ENCODE data around the gene CYB561A3.

The CYB561A3 gene

DNA sequence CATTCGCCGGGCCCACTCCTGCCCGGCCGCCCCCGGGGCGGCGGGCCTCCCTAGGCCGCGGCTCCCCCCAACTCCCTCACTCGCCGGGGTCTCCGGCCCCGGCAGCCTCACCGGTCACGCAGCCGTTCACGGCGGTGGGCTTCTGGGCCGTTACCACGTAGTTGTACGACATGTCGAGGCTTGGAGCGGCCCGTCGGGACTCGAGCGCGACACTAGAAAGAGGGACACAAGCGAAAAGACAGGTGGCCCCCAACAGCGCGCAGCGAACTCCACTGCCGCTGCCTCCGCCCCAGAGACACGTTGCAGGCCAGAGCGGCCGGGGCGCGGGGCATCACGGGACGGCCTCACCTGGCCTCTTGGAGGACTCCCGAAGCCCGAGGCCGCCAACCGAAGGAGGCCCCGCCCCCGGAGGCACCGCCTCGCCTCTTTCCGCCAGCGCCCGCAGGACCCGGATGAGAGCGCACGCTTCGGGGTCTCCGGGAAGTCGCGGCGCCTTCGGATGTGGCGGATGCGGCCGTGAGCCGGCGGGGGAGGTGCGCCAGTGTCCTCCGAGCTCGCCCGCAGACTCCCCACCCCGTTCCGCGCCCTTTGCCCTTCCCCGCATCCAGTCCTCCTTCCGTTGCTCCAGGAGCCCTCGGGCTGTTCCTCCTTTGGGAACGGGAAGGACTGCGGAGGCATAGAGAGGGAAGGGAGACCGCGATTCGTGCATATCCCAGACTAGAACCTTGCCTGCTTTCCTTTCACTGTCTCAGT is 28.7 kb downstream of the CYB561A3 start, which contains the start of the genes DDB1 and TKFC:
DDB1 (minus strand) TSS at position 309 of the 753 bp plus-strand sequence; CDS start at position 172, 137 bp downstream.
TKFC (plus strand) TSS at position 432 of the 753 bp plus-strand sequence. CDS start 1,501 bp downstream, outside the sequence.
- TF ChIP-seq, protein P1, sequence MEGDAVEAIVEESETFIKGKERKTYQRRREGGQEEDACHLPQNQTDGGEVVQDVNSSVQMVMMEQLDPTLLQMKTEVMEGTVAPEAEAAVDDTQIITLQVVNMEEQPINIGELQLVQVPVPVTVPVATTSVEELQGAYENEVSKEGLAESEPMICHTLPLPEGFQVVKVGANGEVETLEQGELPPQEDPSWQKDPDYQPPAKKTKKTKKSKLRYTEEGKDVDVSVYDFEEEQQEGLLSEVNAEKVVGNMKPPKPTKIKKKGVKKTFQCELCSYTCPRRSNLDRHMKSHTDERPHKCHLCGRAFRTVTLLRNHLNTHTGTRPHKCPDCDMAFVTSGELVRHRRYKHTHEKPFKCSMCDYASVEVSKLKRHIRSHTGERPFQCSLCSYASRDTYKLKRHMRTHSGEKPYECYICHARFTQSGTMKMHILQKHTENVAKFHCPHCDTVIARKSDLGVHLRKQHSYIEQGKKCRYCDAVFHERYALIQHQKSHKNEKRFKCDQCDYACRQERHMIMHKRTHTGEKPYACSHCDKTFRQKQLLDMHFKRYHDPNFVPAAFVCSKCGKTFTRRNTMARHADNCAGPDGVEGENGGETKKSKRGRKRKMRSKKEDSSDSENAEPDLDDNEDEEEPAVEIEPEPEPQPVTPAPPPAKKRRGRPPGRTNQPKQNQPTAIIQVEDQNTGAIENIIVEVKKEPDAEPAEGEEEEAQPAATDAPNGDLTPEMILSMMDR (IDR thresholded peaks at IDR 0.05; ENCODE audit: borderline replicate concordance, insufficient read depth, low read depth, low read length) = no peak
- peak within 1 kb of the TSS; percentile 87 for H3K4me3 ChIP-seq (ENCODE audit: low read depth, low read length)

GRCh38 chr11:61332281-61332796 is 29.3 kb downstream of the CYB561A3 start:
- TF ChIP-seq, protein P1 (IDR thresholded peaks at IDR 0.05; ENCODE audit: borderline replicate concordance, insufficient read depth, low read depth, low read length) = no peak
- peak overlapping the region; percentile 87 for H3K4me3 ChIP-seq (ENCODE audit: low read depth, low read length)

GRCh38 chr11:61331651-61332050 is 30.0 kb downstream of the CYB561A3 start:
- TF ChIP-seq, protein P1 (IDR thresholded peaks at IDR 0.05; ENCODE audit: borderline replicate concordance, insufficient read depth, low read depth, low read length) = no peak
- H3K4me3 ChIP-seq (ENCODE audit: low read depth, low read length) = peak overlapping the region; percentile 87

DNA sequence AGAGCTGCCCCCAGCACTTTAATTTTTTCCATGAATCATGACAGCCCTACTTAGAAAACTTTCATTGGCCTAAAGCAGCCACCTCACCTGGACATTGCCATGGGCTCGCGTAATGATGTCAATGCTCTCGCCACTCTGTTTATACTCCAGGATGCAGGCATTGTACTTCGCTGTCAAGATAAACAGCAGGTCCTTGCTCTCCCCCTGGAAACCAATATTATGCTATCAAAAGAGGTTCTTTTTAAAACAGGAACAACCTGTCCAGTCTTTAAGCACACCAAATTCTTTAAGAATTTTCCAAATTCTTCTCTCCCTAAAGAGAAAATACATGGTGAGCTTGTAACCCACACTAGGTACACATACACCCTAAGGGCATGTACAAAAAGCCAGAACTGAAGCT is 31.8 kb downstream of the CYB561A3 start:
- no peak overlapping the region for H3K4me3 ChIP-seq (ENCODE audit: low read depth, low read length)
- TF ChIP-seq, protein P1 (IDR thresholded peaks at IDR 0.05; ENCODE audit: borderline replicate concordance, insufficient read depth, low read depth, low read length) = no peak

- TF ChIP-seq, protein P1 (IDR thresholded peaks at IDR 0.05; ENCODE audit: borderline replicate concordance, insufficient read depth, low read depth, low read length) = no peak
- H3K4me3 ChIP-seq (ENCODE audit: low read depth, low read length) = no peak overlapping the region
Measured at GRCh38 chr11:61328351-61328750, 33.3 kb downstream of the CYB561A3 start.

DNA sequence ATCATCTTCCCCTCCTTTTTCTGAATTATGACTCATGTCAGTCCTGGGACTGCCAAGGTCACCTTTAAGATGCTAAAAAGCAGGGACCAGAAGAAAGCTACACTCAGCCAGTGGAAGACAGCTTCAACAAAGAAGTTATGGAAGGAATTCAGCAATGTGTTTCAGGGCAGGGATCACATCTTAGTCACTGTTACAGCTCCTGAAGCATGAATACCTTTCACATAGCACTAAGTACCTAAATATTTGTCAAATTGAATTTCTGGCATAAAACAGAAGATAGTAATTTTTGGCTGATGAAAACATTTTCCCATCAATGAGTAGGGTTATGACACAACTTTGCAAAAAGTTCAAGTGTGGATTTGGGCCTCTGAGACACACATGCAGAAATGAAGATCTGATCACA is 34.0 kb downstream of the CYB561A3 start:
- H3K4me3 ChIP-seq (ENCODE audit: low read depth, low read length) = no peak overlapping the region
- TF ChIP-seq, protein P1 (IDR thresholded peaks at IDR 0.05; ENCODE audit: borderline replicate concordance, insufficient read depth, low read depth, low read length) = no peak
